NB4 (cell line): ENCODE data around the gene PRDX5.

Source experiments
- TF ChIP-seq, protein P1 (sequence below): IDR thresholded peaks from one replicate; pipeline ENCODE4 v1.5.1; 2012; ENCODE audit warnings: low read depth, low read length
- TF ChIP-seq, protein P2 (sequence below): IDR thresholded peaks from 2 replicates; pipeline ENCODE4 v1.6.1; 2011; ENCODE audit warnings: low read depth, low read length

DNA sequence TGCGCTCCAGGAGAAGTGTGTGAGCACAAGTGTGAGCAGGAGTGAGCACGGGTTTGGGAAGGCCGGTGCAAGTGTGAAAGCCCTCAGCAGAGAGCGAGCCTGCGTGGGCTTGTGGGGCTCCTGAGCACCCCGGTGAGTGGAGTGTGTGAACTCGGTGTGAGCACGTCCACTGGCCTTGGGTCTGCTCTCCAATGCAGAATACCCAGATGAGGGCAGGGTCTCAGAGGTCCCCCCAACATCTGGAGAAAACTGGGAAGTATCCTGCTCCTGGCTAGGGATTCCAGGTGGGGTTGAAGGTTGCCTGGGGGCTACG lies 11.4 kb upstream of the PRDX5 start:
- TF ChIP-seq, protein P1, sequence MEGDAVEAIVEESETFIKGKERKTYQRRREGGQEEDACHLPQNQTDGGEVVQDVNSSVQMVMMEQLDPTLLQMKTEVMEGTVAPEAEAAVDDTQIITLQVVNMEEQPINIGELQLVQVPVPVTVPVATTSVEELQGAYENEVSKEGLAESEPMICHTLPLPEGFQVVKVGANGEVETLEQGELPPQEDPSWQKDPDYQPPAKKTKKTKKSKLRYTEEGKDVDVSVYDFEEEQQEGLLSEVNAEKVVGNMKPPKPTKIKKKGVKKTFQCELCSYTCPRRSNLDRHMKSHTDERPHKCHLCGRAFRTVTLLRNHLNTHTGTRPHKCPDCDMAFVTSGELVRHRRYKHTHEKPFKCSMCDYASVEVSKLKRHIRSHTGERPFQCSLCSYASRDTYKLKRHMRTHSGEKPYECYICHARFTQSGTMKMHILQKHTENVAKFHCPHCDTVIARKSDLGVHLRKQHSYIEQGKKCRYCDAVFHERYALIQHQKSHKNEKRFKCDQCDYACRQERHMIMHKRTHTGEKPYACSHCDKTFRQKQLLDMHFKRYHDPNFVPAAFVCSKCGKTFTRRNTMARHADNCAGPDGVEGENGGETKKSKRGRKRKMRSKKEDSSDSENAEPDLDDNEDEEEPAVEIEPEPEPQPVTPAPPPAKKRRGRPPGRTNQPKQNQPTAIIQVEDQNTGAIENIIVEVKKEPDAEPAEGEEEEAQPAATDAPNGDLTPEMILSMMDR, result no peak
- TF ChIP-seq, protein P2, sequence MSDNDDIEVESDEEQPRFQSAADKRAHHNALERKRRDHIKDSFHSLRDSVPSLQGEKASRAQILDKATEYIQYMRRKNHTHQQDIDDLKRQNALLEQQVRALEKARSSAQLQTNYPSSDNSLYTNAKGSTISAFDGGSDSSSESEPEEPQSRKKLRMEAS, result no peak
